Esophagus squamous epithelium (tissue), 4 donors: Measurements from ENCODE around the gene TSSK2.

Experiments used
- POLR2A ChIP-seq, 4 donors: fragments of 450-650 bp; IDR thresholded peaks; one replicate each; pipeline ENCODE4 v1.6.1; 2017; ENCODE audit warnings: antibody characterized with exemption in 4 of 4, mild to moderate bottlenecking in 4 of 4, moderate library complexity in 3 of 4
- TF ChIP-seq, protein P1 (sequence below), 6 experiments: fragments of 450-650 bp in 4 of 6; fragments of 200-600 bp in 2 of 6; sonication (generic) in 2 of 6; IDR thresholded peaks; one replicate each; pipeline ENCODE4 v1.5.1; 2016 to 2019; ENCODE audit warnings: antibody characterized with exemption in 6 of 6, mild to moderate bottlenecking in 4 of 6, moderate library complexity in 4 of 6

- TF ChIP-seq, protein P1, sequence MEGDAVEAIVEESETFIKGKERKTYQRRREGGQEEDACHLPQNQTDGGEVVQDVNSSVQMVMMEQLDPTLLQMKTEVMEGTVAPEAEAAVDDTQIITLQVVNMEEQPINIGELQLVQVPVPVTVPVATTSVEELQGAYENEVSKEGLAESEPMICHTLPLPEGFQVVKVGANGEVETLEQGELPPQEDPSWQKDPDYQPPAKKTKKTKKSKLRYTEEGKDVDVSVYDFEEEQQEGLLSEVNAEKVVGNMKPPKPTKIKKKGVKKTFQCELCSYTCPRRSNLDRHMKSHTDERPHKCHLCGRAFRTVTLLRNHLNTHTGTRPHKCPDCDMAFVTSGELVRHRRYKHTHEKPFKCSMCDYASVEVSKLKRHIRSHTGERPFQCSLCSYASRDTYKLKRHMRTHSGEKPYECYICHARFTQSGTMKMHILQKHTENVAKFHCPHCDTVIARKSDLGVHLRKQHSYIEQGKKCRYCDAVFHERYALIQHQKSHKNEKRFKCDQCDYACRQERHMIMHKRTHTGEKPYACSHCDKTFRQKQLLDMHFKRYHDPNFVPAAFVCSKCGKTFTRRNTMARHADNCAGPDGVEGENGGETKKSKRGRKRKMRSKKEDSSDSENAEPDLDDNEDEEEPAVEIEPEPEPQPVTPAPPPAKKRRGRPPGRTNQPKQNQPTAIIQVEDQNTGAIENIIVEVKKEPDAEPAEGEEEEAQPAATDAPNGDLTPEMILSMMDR (IDR thresholded peaks at IDR 0.05) = peak in 1 of 6 experiments; percentile 6
- no peak for TF ChIP-seq POLR2A (IDR thresholded peaks at IDR 0.05)
Measured at GRCh38 chr22:19178065-19178656, 47.1 kb downstream of the TSSK2 start.
